CD4-positive, alpha-beta T cell treated with Interleukin-2 at 100 ng/mL for 4 hours (primary cell): ENCODE measurements around the gene IRX2.

ENCODE experiments used
- DNase-seq: peaks from one replicate; pipeline ENCODE4 v3.0.0-alpha.2; 2020; ENCODE audit warnings: low spot score

The IRX2 gene

DNA sequence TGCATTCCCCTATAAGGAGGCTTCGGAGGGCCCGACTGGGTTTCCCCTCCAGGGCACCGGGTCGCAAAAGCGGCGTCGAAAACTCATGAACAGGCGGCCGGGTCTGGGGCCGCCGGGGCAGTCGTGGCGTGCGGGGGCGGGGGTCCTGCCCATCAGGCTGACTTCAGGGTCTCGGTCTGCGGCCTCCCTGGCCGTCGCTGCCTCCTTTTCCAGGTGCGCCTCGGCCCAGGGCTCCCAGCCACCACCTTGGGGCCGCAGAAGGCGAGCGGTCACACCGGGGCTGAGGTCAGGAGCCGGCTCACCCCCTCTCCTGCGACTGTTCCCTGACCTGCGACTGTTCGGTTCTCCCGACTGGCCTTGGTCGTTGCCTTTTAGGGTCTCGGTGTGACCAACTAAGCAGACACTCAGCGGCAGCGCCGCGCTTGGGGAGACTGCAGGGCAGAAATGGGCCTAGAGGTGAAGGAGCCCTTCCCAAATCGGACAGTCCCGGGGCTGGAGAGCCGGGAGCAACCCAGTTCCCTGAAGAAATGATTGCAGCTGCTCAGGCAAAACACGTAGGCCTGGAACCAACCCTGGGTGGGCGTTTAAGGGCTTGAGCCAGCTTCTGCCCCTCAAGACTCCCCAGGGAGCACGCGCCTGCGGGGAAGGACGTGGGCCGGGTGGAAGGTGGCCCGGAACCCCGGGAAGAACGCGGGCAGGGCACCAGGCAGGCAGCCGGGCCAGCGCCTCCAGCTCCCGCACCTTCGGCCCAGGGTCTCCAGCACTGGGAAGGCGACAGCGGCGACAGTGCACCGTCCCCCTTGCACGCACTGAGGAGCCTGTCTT lies 11.2 kb downstream of the IRX2 start:
- DNase-seq, result no peak

DNA sequence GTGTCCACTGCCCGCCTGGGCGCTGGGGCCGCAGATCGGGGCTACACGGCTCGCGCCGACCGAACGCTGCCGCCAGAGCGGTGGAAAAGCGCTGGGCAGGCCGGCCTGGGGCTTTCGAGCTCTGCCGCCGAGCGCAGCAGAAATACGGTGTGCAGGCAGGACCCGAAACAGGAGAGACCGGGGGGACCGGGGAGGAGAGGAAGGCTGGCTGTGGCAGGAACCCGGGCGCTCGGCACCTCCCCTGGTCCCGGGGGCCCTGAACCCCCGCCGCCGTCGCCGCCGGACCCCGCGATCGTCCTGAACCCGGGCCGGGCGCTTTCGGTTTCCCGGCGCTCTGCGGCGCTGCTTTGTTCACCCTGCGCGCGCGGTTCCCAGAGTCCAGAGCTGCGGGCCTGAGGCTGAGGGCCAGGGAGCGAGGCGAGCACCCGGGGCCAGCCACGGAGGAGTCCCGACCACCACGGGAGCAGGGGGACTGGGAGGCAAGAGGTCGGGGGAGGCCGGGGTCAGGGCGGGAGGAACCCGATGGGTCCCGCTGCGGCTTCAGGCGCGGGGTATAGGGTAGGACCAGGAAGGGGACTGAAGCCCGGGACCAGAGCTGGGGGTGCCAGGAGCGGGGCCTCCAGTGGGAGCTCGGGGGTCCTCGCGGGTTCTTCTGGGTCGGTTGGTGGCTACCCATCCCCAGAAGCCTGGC lies 12.0 kb downstream of the IRX2 start:
- DNase-seq, result no peak

DNA sequence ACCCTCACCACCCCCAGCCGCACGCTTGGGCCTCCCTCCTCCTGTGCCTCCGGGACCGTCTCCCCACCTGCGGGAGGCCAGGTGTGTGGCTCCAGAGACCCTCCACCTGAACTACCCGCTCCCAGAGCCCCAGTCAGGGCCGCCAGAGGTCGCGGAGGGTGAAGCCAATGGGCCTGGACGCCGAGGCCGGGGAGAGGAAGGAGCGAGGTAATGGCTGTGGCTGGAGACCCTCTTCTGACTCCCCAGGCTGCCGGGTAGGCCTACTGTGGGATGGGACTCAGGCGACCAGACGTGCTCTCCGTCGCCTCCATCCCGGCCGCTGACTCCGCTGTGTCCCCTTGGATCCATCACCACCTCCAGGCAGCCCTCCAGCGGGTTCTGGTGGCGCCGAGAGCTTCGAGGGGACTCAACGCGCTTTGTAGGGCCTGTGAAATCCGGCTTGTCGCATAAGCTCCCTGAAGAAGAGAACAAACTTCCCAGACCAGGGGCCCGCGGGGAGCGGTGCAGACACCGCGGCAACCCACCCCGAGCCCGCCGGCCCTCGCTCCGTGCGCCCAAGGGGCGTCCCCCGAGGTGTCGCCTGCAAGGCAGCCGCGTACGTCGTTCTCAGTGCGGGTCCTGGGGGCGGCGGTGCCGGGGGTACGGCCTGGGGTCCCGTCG lies 12.6 kb downstream of the IRX2 start:
- no peak for DNase-seq

DNA sequence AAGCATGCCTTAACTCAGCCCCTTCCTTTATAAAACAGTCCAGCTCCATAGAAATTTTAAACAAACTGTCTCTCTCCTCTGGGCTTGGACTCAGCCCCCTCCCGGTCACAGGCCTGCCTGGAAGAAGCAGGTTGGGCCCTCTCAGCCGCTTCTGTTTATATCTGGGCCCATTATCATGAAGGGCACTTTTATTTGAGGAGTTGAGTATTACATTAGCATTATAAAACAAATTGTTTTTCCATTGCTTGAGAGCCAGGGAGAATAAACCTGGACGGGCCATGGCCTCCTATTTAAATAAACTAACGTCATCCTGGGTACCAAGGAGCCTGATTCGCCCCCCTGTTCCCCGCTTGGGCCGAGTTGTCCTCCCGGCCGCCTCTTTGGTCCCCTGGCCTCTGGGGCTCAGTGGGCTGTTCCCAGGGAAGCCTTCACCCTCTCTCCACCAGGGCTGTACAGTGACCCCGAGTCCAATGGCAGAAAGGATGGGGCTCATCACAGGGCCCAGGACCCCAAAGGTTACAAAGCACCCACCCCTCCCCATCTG lies 13.2 kb downstream of the IRX2 start:
- DNase-seq, result no peak

DNA sequence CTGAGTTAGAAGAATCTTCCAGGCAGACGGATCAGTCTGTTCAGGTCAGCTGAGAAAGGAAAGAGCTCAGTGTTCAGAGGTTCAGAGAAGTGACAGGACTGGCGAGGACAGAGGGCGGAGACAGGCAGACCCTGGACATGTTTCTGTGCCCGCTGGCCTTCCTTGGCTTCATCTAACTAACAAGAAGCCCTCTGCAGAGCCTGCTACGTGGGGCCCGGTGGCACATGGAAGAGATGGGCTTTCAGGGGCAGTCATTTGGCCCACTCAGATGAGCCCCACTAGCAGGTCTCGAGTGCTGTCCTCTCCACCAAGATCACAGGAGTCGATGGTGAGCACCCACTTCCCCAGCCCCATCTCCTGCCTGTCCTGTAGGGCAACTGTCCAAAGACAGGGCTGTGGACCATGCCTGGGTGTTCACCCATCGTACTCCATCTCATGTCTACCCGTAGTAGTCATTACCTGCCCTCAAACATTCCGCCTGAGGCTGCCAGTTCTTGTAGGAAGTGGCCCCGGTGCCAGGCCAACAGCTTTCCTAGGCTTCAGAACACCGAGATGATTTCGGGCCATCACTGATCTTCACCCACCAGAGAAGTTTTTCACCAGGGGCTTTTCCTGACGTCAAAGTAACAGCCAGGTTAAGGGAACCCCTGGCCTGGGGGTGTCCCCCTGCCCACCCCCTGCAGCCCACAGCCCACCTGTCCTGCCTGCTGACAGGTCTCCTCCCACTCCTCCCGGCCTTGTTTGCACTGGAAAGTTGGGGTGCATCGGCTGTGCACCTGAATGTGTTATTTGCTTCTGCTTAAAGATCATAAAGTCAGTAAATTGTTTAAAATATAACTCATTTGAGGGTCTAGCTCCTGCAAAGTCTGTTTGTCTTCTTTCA lies 14.0 kb downstream of the IRX2 start:
- DNase-seq, result no peak

DNA sequence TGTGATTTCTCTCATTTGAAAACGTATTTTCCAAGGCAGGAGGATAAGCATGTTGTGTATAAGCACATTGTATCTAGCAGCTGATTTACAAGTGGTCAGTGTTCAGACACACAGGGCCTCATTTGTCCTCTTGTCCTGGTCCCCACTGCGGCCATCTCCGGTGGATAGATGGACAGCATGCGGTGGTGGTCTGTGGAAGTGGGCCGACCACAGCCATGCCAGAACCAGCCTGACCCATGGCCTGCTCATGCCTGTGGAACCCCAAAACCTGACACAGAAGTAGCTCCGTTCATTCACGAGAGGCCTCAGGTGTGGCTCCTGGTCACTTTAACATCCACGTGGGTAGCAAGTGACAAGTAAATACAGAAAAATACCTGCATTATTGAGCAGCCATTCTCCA lies 14.6 kb downstream of the IRX2 start:
- no peak for DNase-seq

DNA sequence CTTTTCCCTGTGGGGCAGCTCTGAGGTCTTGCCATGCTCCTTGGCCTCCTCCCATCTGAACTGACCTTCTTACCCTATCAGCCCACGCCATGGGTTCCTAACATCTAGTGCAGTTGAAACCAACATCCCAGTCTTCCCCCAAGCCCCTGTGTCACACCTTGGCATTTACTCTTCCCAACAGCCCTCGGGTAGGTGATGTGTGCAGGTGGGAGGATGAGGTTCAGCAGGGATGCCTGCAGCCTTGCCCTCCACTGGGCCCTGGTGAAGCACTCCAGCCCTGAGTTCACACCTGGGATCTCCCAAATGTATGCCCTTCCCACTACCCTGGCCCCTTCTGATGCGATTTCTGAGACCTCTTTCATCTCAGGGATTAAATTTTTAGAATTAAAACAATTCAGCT lies 15.5 kb downstream of the IRX2 start:
- no peak for DNase-seq

DNA sequence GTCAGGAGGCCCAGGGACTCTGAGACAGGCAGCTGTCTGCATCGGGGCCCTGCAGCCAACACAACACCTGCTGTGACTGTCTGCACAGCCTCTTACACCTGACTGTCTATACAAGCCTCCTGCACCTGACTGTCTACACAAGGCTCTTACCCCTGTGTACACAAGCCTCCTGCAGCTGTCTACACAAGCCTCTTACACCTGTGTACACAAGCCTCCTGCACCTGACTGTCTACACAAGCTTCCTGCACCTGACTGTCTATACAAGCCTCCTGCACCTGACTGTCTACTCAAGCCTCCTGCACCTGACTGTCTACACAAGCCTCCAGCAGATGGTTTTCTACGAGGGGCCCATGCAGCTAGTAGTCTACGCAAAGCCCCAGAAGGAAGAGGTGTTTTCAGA lies 18.6 kb downstream of the IRX2 start:
- no peak for DNase-seq

DNA sequence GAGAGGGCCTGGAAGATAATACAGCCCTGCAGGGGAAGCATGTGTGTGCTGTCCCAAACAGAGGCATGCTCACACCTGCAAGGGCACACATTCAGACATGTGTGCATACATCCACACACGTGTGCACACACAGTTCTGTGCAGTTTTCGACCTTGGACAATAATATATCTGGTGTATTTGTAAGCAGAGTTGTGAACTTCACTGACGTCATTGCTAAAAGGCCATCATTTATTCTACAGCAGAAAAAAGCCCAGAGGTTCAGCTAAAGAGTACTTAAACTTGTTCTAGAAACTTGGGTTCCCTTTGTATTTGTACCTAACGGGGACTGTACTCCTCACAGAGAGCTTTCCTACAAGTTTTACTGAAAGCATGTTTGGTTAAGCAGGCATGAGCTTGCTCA lies 19.5 kb downstream of the IRX2 start:
- no peak for DNase-seq

DNA sequence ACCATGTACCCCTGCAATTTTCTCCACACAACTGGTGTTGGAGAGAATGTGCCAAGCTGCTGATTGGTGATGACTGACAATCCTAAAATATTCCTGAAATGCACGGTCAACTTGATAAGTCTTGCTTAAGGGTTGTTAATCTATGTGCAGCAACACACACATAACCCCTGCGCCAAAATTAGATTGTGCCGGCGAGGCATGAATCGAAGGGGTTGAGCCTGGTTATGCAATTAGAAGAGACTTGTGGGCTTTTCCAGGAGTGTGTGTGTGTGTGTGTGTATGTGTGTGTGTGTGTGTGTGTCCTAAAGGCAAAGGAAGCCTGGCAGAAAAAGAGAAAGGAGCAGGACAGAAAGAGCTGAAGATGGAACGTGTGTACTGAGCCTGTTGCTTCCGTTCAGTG lies 22.3 kb downstream of the IRX2 start:
- DNase-seq, result no peak

DNA sequence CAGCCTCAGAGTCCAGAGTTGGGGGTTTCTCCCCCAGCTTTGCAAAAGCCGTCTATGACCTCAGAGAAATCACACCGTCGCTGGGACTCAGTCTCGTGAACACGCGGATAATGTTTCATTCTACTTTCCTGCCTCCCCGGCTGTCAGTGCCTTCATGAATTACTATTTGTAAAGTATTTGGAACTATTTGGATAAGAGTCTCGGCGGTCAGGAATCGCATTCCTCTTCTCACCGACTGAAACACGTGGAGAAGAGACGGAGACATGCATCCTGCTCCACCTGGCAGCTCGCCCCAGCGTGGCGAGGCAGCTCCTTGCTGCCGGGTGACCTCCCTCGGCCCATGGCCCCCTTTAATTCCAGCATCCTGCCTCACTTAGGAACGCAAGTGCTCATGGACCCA lies 23.9 kb downstream of the IRX2 start:
- no peak for DNase-seq

DNA sequence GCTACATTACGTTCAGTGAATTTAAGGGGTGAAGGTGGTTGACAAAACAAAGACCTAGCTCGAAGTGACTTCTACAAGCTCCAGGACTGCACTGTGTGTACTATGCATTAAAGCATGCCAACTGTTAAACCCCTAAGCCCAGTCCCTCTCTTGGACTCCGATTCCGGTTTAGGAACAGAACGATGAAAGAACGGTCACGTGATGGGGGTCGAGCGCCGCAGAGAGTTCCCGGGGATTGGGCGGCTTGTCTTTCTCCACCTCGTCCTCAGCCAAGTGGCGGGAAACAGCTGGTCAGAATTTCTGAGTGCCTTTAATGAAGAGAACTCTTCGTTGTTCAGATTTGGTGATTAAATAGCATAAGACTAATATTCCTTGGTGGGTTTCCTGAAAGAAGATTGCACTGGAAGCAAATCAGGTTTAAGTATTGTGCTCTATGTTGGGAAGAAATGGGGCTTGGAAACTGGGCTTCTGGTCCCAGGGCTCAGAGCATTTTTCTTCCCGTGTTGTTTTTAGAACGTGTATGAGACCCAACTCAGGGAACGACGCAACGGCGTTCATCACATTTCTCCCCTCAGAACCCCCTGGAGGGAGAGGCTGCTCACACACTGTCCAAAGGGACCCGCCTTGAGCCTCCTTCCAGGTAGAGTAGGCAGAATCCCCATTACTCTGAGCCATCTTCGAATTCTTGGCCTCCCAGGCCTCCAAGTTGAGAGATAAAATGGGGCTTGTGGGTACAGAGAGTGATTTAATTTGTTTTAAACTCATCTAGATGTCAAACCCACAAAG lies 25.3 kb downstream of the IRX2 start:
- DNase-seq, result no peak

DNA sequence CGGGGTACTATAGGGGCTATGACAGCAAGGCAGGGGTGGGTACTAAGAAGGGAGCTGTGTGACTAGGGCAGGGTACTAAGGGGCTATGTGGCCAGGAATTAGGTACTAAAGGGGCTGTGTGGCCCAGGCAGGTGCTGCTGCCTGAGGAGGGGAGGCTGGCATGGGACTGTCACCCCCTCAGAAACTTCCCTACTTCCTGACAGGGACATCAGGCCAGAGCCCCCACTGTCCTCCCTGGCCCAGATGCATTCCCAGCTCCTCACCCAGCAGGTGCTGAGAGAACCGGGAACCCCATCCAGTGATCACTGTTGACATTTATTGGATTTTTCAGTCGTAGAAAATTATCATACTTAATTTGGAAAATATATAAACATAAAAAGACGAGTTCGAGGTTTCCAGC lies 26.6 kb downstream of the IRX2 start:
- no peak for DNase-seq

DNA sequence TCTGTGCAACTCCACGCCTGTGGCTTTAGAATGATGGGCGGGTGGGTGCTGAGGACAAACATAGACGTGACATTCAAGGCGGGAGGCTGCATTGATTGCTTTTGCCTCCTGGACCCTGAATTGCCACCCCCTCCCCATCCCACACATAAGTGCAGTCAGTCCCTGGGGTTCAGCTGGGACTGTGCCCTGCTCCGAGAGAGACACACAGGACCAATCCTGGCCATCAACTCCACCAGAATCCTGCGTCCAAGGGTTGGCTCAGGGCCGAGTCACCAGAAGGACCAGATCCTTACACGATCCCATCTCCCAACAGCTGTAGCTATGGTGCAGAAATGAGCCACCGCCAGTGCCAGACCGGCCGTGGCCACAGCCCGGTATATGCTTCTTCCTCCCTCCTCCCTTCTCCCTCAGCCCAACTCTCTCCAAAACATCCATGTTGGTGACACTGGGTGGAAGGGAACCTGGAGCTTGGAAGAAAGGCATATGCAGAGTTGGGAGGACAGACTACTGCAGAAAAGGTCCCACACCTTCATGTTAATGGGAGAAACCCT lies 27.4 kb downstream of the IRX2 start:
- no peak for DNase-seq

DNA sequence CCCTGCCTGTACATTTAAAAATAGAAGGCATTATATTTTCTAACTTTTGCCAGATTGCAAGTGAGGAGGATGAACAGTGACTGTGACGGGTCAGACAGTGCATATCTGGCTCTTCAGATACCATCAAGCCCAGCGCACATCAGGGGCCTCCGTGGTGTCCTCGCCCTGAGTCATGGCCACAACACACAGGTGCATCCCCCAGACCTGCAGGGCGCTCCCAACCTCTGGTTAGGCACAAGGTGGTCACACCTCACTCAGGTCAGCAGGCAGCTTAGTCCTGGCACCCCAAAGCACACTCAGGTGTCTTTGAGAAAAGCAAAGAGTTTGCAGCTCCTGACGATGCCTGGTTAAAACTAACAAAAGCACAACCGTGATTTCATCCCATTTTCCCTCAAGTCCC lies 28.6 kb downstream of the IRX2 start:
- DNase-seq, result no peak

DNA sequence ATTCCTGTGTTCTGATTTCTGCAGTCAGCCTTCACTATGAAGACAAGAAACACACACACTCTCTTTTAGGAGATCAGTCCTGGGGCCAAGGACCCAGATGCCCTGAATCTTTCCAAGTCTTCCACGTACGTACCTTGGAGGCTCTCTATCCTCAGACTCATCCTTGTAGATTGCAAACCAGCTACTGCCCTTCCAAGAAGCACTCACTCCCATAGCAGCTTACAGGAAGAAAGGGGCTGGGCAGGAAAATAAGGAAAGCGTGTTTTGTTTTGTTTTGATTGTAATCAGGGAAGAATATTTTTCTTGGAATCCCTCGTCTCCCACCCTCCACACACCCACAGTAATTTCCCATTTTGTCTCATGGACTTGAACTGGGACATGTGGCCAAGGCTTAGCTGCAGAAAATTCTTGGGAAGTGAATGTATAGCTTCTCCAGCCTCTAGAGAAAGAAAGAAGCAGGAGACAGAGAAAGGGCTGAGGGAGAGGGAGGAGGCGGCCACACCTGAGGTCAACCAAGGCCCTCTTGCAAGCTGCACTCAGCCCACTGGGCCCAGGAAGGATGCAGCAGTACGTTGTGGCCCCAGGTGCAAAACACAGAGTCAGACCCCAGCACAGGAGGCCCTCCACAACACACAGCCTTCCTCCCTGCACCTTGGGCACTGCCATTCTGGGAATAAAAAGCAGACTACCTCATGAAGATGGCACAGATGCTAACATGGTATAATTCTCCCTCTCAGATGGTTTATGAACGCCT lies 29.9 kb downstream of the IRX2 start:
- DNase-seq, result no peak

DNA sequence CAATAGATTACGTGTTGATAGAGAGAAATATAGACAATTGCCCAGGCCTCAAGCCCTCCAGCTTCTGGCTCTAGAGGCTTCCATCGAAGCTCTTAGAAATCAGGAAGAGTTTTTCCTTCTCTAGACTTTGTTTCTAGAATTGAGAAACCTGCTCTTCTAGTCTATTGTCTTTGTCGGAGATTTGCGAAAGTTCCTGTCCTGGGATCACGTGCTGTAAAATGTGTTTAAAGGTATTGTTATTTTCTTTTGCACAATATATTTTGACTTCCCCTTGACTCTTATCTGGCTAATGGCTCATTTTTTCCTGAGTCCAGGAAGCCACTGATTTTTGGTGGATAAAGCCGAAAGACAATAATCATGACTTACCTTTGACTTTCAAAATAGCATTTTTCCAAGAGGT lies 32.1 kb downstream of the IRX2 start:
- no peak for DNase-seq

DNA sequence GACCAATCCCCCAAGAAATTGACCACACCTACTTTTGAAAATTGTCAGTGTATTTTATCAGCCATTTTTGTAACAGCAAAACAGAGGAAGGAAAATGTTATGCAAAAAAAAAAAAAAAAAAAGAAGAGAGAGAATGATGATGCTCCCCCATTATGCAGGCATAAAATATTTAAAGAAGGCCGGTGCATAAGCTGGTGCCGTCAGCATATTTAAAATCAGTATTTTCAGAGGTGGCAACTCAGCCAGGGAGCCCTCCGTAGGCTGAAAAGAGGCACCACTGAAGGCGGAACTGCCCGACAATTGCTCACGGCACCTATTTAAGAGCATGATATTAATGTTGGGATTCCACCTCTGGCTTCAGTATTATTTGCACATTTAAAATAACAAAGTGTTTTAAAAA lies 33.4 kb downstream of the IRX2 start:
- DNase-seq, result no peak

DNA sequence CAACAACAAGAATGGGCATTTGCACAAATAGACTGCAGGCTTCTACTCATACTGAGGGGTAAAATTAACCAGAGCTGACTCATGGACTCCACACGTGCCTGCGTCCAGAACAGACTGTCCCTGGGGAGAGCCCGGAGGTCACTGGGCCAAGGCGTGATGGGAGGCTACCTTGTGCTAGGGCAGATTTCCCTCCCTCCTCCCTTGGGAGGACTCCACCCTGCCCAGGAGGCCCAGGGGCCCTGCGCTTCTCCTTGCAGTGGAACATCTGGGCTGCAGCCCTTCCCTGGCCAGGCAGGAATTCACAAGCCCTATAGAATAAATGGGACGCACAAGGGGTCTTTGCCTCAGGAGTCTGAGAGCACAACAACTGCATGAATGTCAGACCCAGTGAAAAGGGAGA lies 35.6 kb downstream of the IRX2 start:
- DNase-seq, result no peak

DNA sequence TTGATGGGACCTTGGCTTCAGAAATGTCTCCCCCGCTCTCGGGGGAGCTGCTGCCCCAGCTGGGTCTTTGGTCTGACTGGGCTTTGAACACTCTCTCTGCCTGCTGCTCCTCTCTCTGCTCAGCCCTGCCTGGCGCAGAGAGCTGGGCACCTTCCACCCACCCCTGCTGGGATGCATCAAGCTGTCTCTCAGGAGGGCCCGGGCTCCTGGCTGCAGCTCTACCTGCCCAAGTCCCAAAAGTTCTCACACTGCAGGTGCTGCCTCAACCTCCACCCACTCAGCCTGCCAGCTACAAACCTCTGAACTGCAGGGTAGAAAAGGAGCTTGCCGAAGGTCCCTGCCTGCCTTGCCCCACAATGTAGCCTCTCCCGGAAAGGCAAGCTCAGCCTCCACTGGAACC lies 36.7 kb downstream of the IRX2 start:
- DNase-seq, result no peak
